Activated T-cell treated with anti-CD3 and anti-CD28 coated beads, Interleukin-2, amount 50 U/mL, for 72 hours (primary cell): ENCODE measurements around the gene TP53I13. TPM values are rescaled to one million over a fixed set of nuclear protein-coding genes. Genes with fewer than 3 reads are reported as not detected.
"Not testable (repeated sequence)": the region's sequence is repeated elsewhere in the genome, so short reads cannot be mapped to it uniquely, and the experiment has no call there.

Experiments
- ATAC-seq, 2 donors: fragments of 150-1000 bp; cut with Tn5 transposase; replicated peaks in 1 of 2; 2 replicates each; pipeline ENCODE4 v1.10.0; 2021; ENCODE audit warnings: moderate library complexity in 2 of 2, mild to moderate bottlenecking in 1 of 2
- DNase-seq, 2 donors: peaks; one replicate each; pipeline ENCODE4 v3.0.0; 2021 to 2022; ENCODE audit warnings: mixed read lengths in 1 of 2
- H3K27ac Mint-ChIP-seq: one replicate; pipeline ENCODE4 v1.8.0; 2022; ENCODE audit warnings: mild to moderate bottlenecking, moderate library complexity, mixed read lengths
- H3K27me3 Mint-ChIP-seq: one replicate; pipeline ENCODE4 v1.8.0; 2022; ENCODE audit warnings: low read depth, mixed read lengths
- H3K36me3 Mint-ChIP-seq, 2 donors: one replicate each; pipeline ENCODE4 v1.8.0; 2022; ENCODE audit warnings: mixed read lengths in 2 of 2, mild to moderate bottlenecking in 1 of 2; ENCODE audit not compliant: insufficient read depth in 2 of 2
- H3K4me1 Mint-ChIP-seq: one replicate; pipeline ENCODE4 v1.8.0; 2022; ENCODE audit warnings: low read depth, mixed read lengths
- H3K4me3 Mint-ChIP-seq, 2 donors: one replicate each; pipeline ENCODE4 v1.8.0; 2022; ENCODE audit warnings: mild to moderate bottlenecking in 2 of 2, mixed read lengths in 2 of 2, moderate library complexity in 2 of 2
- H3K9me3 Mint-ChIP-seq, 2 donors: one replicate each; pipeline ENCODE4 v1.8.0; 2022; ENCODE audit warnings: mixed read lengths in 2 of 2
- total RNA-seq, 2 donors: library from RNA; stranded (reverse); gene quantifications; one replicate each; pipeline ENCODE4 v1.2.3, GENCODE V29; 2022

Gene TP53I13
- total RNA-seq, result 100 to 1,000 TPM in 1 of 2 donors, 10 to 100 TPM in 1; 77.4 to 103 TPM

- peak; percentile 90 to 91 for DNase-seq
- H3K4me1 Mint-ChIP-seq, result peaks cover 34% of the 10 kb centered on the region
- no peaks in the 10 kb centered on the region for H3K27me3 Mint-ChIP-seq
- peak; percentile 55 to 62 for ATAC-seq
- H3K36me3 Mint-ChIP-seq, result peaks cover 0 to 4% of the 10 kb centered on the region in 2 donors
- H3K9me3 Mint-ChIP-seq, result no peaks in the 10 kb centered on the region
- peak within 1 kb of the TSS; percentile 93 to 95 for H3K4me3 Mint-ChIP-seq
- peak within 1 kb of the TSS; percentile 94 for H3K27ac Mint-ChIP-seq
Observed at GRCh38 chr17:29568331-29569244, at the start of gene TP53I13. TP53I13 (plus strand) TSS chr17:29568701; CDS start chr17:29568759, 58 bp downstream.

- Mint-ChIP-seq H3K27ac (no peak overlapping the region), H3K4me1 (no peaks in the 10 kb centered on the region), H3K9me3 (no peaks in the 10 kb centered on the region), H3K36me3 (peaks cover 0 to 7% of the 10 kb centered on the region in 2 donors), H3K4me3 (no peak overlapping the region), H3K27me3 (no peaks in the 10 kb centered on the region)
- ATAC-seq (no peak), DNase-seq (no peak)
Observed at GRCh38 chr17:29524692-29525091, 43.8 kb upstream of the TP53I13 start.

GRCh38 chr17:29526322-29526721 is 42.2 kb upstream of the TP53I13 start:
- no peak overlapping the region for H3K4me3 Mint-ChIP-seq
- DNase-seq, result no peak
- H3K36me3 Mint-ChIP-seq, result peaks cover 2 to 11% of the 10 kb centered on the region in 2 donors
- no peaks in the 10 kb centered on the region for H3K4me1 Mint-ChIP-seq
- no peaks in the 10 kb centered on the region for H3K27me3 Mint-ChIP-seq
- no peak overlapping the region for H3K27ac Mint-ChIP-seq
- no peaks in the 10 kb centered on the region for H3K9me3 Mint-ChIP-seq
- no peak for ATAC-seq

GRCh38 chr17:29533976-29534375 is 34.5 kb upstream of the TP53I13 start:
- H3K36me3 Mint-ChIP-seq, result peaks cover 4 to 22% of the 10 kb centered on the region in 2 donors
- H3K9me3 Mint-ChIP-seq, result no peaks in the 10 kb centered on the region
- H3K4me3 Mint-ChIP-seq, result no peak overlapping the region
- no peak overlapping the region for H3K27ac Mint-ChIP-seq
- no peaks in the 10 kb centered on the region for H3K4me1 Mint-ChIP-seq
- no peaks in the 10 kb centered on the region for H3K27me3 Mint-ChIP-seq
- DNase-seq (no peak), ATAC-seq (no peak)

- Mint-ChIP-seq H3K36me3 (peaks cover 0 to 3% of the 10 kb centered on the region in 2 donors), H3K4me3 (no peak overlapping the region), H3K27ac (no peak overlapping the region), H3K4me1 (peaks cover 5% of the 10 kb centered on the region), H3K27me3 (no peaks in the 10 kb centered on the region), H3K9me3 (no peaks in the 10 kb centered on the region)
- ATAC-seq, result no peak
- DNase-seq, result no peak
Observed at GRCh38 chr17:29544066-29544465, 24.4 kb upstream of the TP53I13 start.

GRCh38 chr17:29546085-29546484 is 22.4 kb upstream of the TP53I13 start:
- H3K27ac Mint-ChIP-seq, result no peak overlapping the region
- DNase-seq, result no peak
- H3K4me3 Mint-ChIP-seq, result no peak overlapping the region
- ATAC-seq, result no peak
- H3K27me3 Mint-ChIP-seq, result no peaks in the 10 kb centered on the region
- peaks cover 0 to 3% of the 10 kb centered on the region in 2 donors for H3K36me3 Mint-ChIP-seq
- peaks cover 5% of the 10 kb centered on the region for H3K4me1 Mint-ChIP-seq
- H3K9me3 Mint-ChIP-seq, result no peaks in the 10 kb centered on the region

GRCh38 chr17:29546830-29547229 is 21.7 kb upstream of the TP53I13 start:
- H3K36me3 Mint-ChIP-seq, result peaks cover 0 to 3% of the 10 kb centered on the region in 2 donors
- DNase-seq, result no peak
- peaks cover 5% of the 10 kb centered on the region for H3K4me1 Mint-ChIP-seq
- ATAC-seq, result no peak
- no peak overlapping the region for H3K27ac Mint-ChIP-seq
- no peak overlapping the region for H3K4me3 Mint-ChIP-seq
- no peaks in the 10 kb centered on the region for H3K27me3 Mint-ChIP-seq
- no peaks in the 10 kb centered on the region for H3K9me3 Mint-ChIP-seq

- no peaks in the 10 kb centered on the region for H3K9me3 Mint-ChIP-seq
- DNase-seq (no peak), ATAC-seq (peak in 1 of 2 donors; percentile 54)
- H3K4me1 Mint-ChIP-seq, result peaks cover 5% of the 10 kb centered on the region
- no peaks in the 10 kb centered on the region for H3K27me3 Mint-ChIP-seq
- H3K36me3 Mint-ChIP-seq, result peaks cover 0 to 1% of the 10 kb centered on the region in 2 donors
- no peak overlapping the region for H3K27ac Mint-ChIP-seq
- H3K4me3 Mint-ChIP-seq, result no peak overlapping the region
Observed at GRCh38 chr17:29549177-29549923, 19.2 kb upstream of the TP53I13 start.

GRCh38 chr17:29555840-29556239 is 12.7 kb upstream of the TP53I13 start:
- Mint-ChIP-seq H3K4me3 (no peak overlapping the region), H3K4me1 (peaks cover 24% of the 10 kb centered on the region), H3K9me3 (no peaks in the 10 kb centered on the region), H3K27ac (no peak overlapping the region), H3K36me3 (peaks cover 0 to 1% of the 10 kb centered on the region in 2 donors), H3K27me3 (no peaks in the 10 kb centered on the region)
- ATAC-seq (no peak), DNase-seq (no peak)

GRCh38 chr17:29557085-29557738 is 11.3 kb upstream of the TP53I13 start:
- H3K4me1 Mint-ChIP-seq, result peaks cover 24% of the 10 kb centered on the region
- H3K9me3 Mint-ChIP-seq, result no peaks in the 10 kb centered on the region
- H3K27me3 Mint-ChIP-seq, result no peaks in the 10 kb centered on the region
- peak; percentile 26 to 50 for ATAC-seq
- no peak for DNase-seq
- H3K27ac Mint-ChIP-seq, result peak overlapping the region; percentile 52
- H3K4me3 Mint-ChIP-seq, result peak overlapping the region in 1 of 2 donors; percentile 35
- peaks cover 1 to 3% of the 10 kb centered on the region in 2 donors for H3K36me3 Mint-ChIP-seq

GRCh38 chr17:29557739-29558116 is 10.8 kb upstream of the TP53I13 start:
- Mint-ChIP-seq H3K4me1 (peaks cover 25% of the 10 kb centered on the region), H3K36me3 (peaks cover 0 to 3% of the 10 kb centered on the region in 2 donors), H3K4me3 (peak overlapping the region in 1 of 2 donors; percentile 35), H3K9me3 (no peaks in the 10 kb centered on the region), H3K27me3 (no peaks in the 10 kb centered on the region), H3K27ac (peak overlapping the region; percentile 52)
- ATAC-seq (peak; percentile 84 to 86), DNase-seq (no peak)

GRCh38 chr17:29558139-29558538 is 10.4 kb upstream of the TP53I13 start:
- peaks cover 28% of the 10 kb centered on the region for H3K4me1 Mint-ChIP-seq
- ATAC-seq, H3K36me3 Mint-ChIP-seq, H3K27me3 Mint-ChIP-seq, DNase-seq, H3K4me3 Mint-ChIP-seq, H3K9me3 Mint-ChIP-seq: not testable (repeated sequence)
- H3K27ac Mint-ChIP-seq, result peak overlapping the region; percentile 63

- Mint-ChIP-seq H3K27me3 (no peaks in the 10 kb centered on the region), H3K9me3 (no peaks in the 10 kb centered on the region), H3K4me1 (peaks cover 36% of the 10 kb centered on the region), H3K4me3 (no peak overlapping the region), H3K36me3 (peaks cover 0 to 3% of the 10 kb centered on the region in 2 donors), H3K27ac (no peak overlapping the region)
- DNase-seq, result no peak
- ATAC-seq, result no peak
Observed at GRCh38 chr17:29559640-29560039, 8.9 kb upstream of the TP53I13 start.
